T-helper 17 cell (primary cell): ENCODE results near the gene ECSIT. TPM values are rescaled to one million over a fixed set of nuclear protein-coding genes. Genes with fewer than 3 reads are reported as not detected.
"Not testable (repeated sequence)": the region's sequence is repeated elsewhere in the genome, so short reads cannot be mapped to it uniquely, and the experiment has no call there.

Experiments
- ATAC-seq: fragments of 150-1000 bp; cut with Tn5 transposase; 2 replicates; pipeline ENCODE4 v1.10.0; 2021; ENCODE audit warnings: mild to moderate bottlenecking, moderate library complexity
- DNase-seq, 3 donors: peaks; one replicate each; pipeline versions ENCODE4 v3.0.0 to v3.0.0-alpha.2; 2020 to 2021
- H3K9me3 ChIP-seq: one replicate; pipeline ENCODE4 v1.7.0; 2013; ENCODE audit warnings: low read length, mild to moderate bottlenecking; ENCODE audit not compliant: control insufficient read depth, poor library complexity, severe bottlenecking
- H3K27ac Mint-ChIP-seq: one replicate; pipeline ENCODE4 v1.8.0; 2022; ENCODE audit warnings: mild to moderate bottlenecking, moderate library complexity, mixed read lengths
- H3K27me3 Mint-ChIP-seq: one replicate; pipeline ENCODE4 v1.8.0; 2022; ENCODE audit warnings: mixed read lengths
- H3K36me3 Mint-ChIP-seq: one replicate; pipeline ENCODE4 v1.8.0; 2022; ENCODE audit warnings: low read depth, mixed read lengths
- H3K4me1 Mint-ChIP-seq: one replicate; pipeline ENCODE4 v1.8.0; 2022; ENCODE audit warnings: mild to moderate bottlenecking, mixed read lengths
- H3K4me3 Mint-ChIP-seq: one replicate; pipeline ENCODE4 v1.8.0; 2022; ENCODE audit warnings: mild to moderate bottlenecking, moderate library complexity, mixed read lengths
- total RNA-seq, 4 donors: library from RNA in 2 of 4; stranded (reverse) in 2 of 4; gene quantifications; one replicate each; pipeline ENCODE4 v1.2.3 and lab custom pipeline; 2022 to 2026

The ECSIT gene
- total RNA-seq (10 to 100 TPM; 22.6 to 23.9 TPM), total RNA-seq (lab: John Stamatoyannopoulos, UW) (22.9 to 34.4 reads per million in 2 donors)

- DNase-seq (peak; percentile 76 to 84 (median 82)), ATAC-seq (peak; percentile 98)
- no peaks in the 10 kb centered on the region for H3K27me3 Mint-ChIP-seq
- H3K4me3 Mint-ChIP-seq, result peak within 1 kb of the TSS; percentile 97
- no peaks in the 10 kb centered on the region for H3K9me3 ChIP-seq
- peaks cover 3% of the 10 kb centered on the region for H3K36me3 Mint-ChIP-seq
- H3K27ac Mint-ChIP-seq, result peak within 1 kb of the TSS; percentile 83
- peaks cover 13% of the 10 kb centered on the region for H3K4me1 Mint-ChIP-seq
Measured at GRCh38 chr19:11528551-11529341, at the start of gene ECSIT. ECSIT (minus strand) TSS chr19:11529134; CDS start chr19:11519170, 9,964 bp downstream.

- DNase-seq (no peak), ATAC-seq (no peak)
- Mint-ChIP-seq H3K36me3 (no peaks in the 10 kb centered on the region), H3K27me3 (no peaks in the 10 kb centered on the region), H3K4me1 (peaks cover 15% of the 10 kb centered on the region), H3K4me3 (peak within 1 kb of the TSS; percentile 75), H3K27ac (no peak within 1 kb of the TSS)
- no peaks in the 10 kb centered on the region for H3K9me3 ChIP-seq
Measured at GRCh38 chr19:11577451-11578257, 48.7 kb upstream of the ECSIT start, which contains the start of gene ACP5. ACP5 (minus strand) TSS chr19:11577645; CDS start chr19:11577317, 328 bp downstream.

- no peak overlapping the region for H3K27ac Mint-ChIP-seq
- no peak for ATAC-seq
- no peak for DNase-seq
- peaks cover 10% of the 10 kb centered on the region for H3K4me1 Mint-ChIP-seq
- H3K36me3 Mint-ChIP-seq, result no peaks in the 10 kb centered on the region
- H3K4me3 Mint-ChIP-seq, result peak overlapping the region; percentile 25
- no peaks in the 10 kb centered on the region for H3K27me3 Mint-ChIP-seq
- H3K9me3 ChIP-seq, result no peaks in the 10 kb centered on the region
Measured at GRCh38 chr19:11576227-11576626, 47.3 kb upstream of the ECSIT start.

GRCh38 chr19:11574689-11575088 lies 45.8 kb upstream of the ECSIT start:
- no peaks in the 10 kb centered on the region for H3K36me3 Mint-ChIP-seq
- ATAC-seq (no peak), DNase-seq (no peak)
- H3K4me3 Mint-ChIP-seq, result no peak overlapping the region
- no peak overlapping the region for H3K27ac Mint-ChIP-seq
- peaks cover 6% of the 10 kb centered on the region for H3K4me1 Mint-ChIP-seq
- H3K27me3 Mint-ChIP-seq, result no peaks in the 10 kb centered on the region
- H3K9me3 ChIP-seq, result no peaks in the 10 kb centered on the region

GRCh38 chr19:11573763-11574162 lies 44.8 kb upstream of the ECSIT start:
- not testable (repeated sequence) for ATAC-seq, H3K4me1 Mint-ChIP-seq, H3K9me3 ChIP-seq, H3K27me3 Mint-ChIP-seq, H3K36me3 Mint-ChIP-seq, H3K4me3 Mint-ChIP-seq, H3K27ac Mint-ChIP-seq, DNase-seq

GRCh38 chr19:11573354-11573753 lies 44.4 kb upstream of the ECSIT start:
- H3K36me3 Mint-ChIP-seq, H3K4me3 Mint-ChIP-seq, H3K27ac Mint-ChIP-seq, ATAC-seq, H3K27me3 Mint-ChIP-seq, DNase-seq, H3K4me1 Mint-ChIP-seq, H3K9me3 ChIP-seq: not testable (repeated sequence)

- DNase-seq (no peak), ATAC-seq (no peak)
- Mint-ChIP-seq H3K27ac (no peak overlapping the region), H3K4me1 (no peaks in the 10 kb centered on the region), H3K4me3 (no peak overlapping the region), H3K27me3 (no peaks in the 10 kb centered on the region), H3K36me3 (peaks cover 2% of the 10 kb centered on the region)
- no peaks in the 10 kb centered on the region for H3K9me3 ChIP-seq
Measured at GRCh38 chr19:11570039-11570462, 41.1 kb upstream of the ECSIT start.

GRCh38 chr19:11566164-11566563 lies 37.2 kb upstream of the ECSIT start:
- H3K27me3 Mint-ChIP-seq, result no peaks in the 10 kb centered on the region
- no peak overlapping the region for H3K4me3 Mint-ChIP-seq
- peaks cover 2% of the 10 kb centered on the region for H3K4me1 Mint-ChIP-seq
- H3K27ac Mint-ChIP-seq, result no peak overlapping the region
- H3K9me3 ChIP-seq, result no peaks in the 10 kb centered on the region
- DNase-seq, result no peak
- peaks cover 2% of the 10 kb centered on the region for H3K36me3 Mint-ChIP-seq
- no peak for ATAC-seq

GRCh38 chr19:11565649-11565980 lies 36.7 kb upstream of the ECSIT start:
- ATAC-seq, DNase-seq, H3K4me1 Mint-ChIP-seq, H3K36me3 Mint-ChIP-seq, H3K27me3 Mint-ChIP-seq, H3K4me3 Mint-ChIP-seq, H3K9me3 ChIP-seq, H3K27ac Mint-ChIP-seq: not testable (repeated sequence)

- peaks cover 10% of the 10 kb centered on the region for H3K4me1 Mint-ChIP-seq
- H3K27me3 Mint-ChIP-seq, DNase-seq, ATAC-seq, H3K4me3 Mint-ChIP-seq, H3K9me3 ChIP-seq, H3K36me3 Mint-ChIP-seq: not testable (repeated sequence)
- H3K27ac Mint-ChIP-seq, result peak overlapping the region; percentile 60
Measured at GRCh38 chr19:11564082-11564807, 35.3 kb upstream of the ECSIT start.

- no peaks in the 10 kb centered on the region for H3K9me3 ChIP-seq
- Mint-ChIP-seq H3K27ac (no peak overlapping the region), H3K27me3 (no peaks in the 10 kb centered on the region), H3K36me3 (peaks cover 5% of the 10 kb centered on the region), H3K4me1 (peaks cover 13% of the 10 kb centered on the region), H3K4me3 (no peak overlapping the region)
- ATAC-seq (no peak), DNase-seq (no peak)
Measured at GRCh38 chr19:11563532-11563931, 34.6 kb upstream of the ECSIT start.

GRCh38 chr19:11560404-11561051 lies 31.6 kb upstream of the ECSIT start:
- ATAC-seq, result peak; percentile 45
- H3K27ac Mint-ChIP-seq, result peak overlapping the region; percentile 75
- H3K27me3 Mint-ChIP-seq, result no peaks in the 10 kb centered on the region
- H3K4me3 Mint-ChIP-seq, result peak overlapping the region; percentile 85
- no peaks in the 10 kb centered on the region for H3K9me3 ChIP-seq
- DNase-seq, result peak in 1 of 3 donors; percentile 25
- peaks cover 6% of the 10 kb centered on the region for H3K36me3 Mint-ChIP-seq
- H3K4me1 Mint-ChIP-seq, result peaks cover 36% of the 10 kb centered on the region
